ENCODE results near the gene CBFA2T2.
"Not testable (repeated sequence)": the region's sequence is repeated elsewhere in the genome, so short reads cannot be mapped to it uniquely, and the experiment has no call there.

The CBFA2T2 gene

DNA sequence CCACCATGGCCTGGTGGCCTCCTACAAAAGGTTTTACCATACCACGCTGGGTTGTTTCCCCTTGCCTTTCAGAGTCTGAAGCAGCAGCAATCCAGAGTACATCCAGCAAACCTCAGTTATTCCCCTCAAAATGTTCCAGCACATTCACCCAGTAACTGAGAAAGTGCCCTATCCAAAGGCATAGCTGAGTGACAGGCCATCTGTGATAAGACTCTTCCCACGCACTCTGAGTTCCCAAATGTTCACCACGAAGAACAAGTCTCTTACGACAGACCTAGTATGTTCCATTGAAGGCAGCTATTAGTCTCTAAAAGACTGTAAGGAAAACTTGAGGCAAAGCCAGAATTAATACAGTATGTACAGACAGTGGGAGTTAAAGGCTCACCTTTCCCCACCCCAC lies 140.6 kb downstream of the CBFA2T2 start:
- no peak for DNase-seq

DNA sequence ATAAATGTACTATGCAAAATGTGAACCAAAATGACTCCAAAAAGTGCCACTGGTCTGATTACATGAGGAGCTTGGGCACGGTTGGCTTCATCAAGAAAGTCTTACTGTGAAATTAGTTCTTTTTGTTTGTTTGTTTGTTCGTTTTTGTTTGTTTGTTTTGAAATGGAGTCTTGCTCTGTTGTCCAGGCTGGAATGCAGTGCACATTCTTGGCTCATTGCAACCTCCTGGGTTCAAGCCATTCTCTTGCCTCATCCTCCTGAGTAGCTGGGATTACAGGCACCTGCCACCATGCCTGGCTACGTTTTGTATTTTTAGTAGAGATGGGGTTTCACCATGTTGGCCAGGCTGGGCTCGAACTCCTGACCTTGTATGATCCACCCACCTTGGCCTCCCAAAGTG lies 142.0 kb downstream of the CBFA2T2 start:
- not testable (repeated sequence) for DNase-seq

DNA sequence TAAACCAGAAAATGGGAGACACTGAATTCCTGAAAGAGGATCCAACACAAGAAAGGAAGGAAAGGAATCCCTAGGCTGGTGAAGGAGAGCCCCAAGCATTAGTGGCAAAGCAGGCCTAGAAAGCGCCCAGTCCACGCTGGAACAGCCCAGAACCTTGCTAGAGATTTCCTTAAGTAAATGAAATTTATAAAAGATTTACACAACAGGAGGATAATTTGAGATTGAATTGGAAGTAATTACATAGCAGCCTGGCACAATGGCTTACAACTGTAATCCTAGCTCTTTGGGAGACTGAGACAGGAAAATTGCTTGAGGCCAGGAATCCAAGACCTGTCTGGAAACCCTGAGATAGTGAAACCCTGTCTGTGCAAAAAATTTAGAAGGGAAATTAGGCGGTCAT lies 145.4 kb downstream of the CBFA2T2 start:
- DNase-seq: no peak

DNA sequence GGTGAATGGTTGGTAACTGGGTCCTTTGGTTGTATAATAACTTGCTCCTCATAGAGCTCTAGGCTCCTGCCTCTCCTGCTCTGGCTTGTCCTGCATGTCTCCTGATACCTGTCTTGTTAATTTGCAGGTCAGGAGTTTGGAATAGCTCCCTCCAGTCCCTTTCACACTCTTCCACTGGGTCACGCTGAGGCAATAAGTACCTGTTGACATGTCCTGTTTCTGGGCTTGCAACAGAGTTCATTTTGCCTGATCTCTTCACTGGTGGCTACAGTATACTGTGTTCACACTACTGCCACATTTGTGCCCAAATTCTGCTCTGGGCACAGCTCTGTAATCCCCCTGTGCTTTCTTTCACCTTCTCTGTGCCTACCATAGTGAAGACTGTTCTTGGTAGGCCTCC lies 146.9 kb downstream of the CBFA2T2 start:
- no peak for DNase-seq

DNA sequence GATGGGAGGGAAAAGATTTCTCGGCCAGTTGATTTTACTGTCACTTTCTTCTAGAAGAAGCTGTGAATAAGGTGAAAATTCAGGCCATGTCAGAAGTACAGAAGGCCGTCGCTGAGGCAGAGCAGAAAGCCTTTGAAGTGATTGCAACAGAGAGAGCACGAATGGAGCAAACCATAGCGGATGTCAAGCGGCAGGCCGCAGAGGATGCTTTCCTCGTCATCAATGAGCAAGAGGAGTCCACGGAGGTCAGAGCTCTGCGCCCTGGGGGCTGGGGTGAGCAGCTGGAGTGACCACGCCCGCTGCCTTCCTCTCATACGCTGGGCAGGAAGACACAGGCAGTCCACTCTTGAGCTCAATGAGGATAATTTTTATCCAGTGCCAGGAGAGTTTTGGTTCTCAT lies 150.4 kb downstream of the CBFA2T2 start:
- DNase-seq: no peak

DNA sequence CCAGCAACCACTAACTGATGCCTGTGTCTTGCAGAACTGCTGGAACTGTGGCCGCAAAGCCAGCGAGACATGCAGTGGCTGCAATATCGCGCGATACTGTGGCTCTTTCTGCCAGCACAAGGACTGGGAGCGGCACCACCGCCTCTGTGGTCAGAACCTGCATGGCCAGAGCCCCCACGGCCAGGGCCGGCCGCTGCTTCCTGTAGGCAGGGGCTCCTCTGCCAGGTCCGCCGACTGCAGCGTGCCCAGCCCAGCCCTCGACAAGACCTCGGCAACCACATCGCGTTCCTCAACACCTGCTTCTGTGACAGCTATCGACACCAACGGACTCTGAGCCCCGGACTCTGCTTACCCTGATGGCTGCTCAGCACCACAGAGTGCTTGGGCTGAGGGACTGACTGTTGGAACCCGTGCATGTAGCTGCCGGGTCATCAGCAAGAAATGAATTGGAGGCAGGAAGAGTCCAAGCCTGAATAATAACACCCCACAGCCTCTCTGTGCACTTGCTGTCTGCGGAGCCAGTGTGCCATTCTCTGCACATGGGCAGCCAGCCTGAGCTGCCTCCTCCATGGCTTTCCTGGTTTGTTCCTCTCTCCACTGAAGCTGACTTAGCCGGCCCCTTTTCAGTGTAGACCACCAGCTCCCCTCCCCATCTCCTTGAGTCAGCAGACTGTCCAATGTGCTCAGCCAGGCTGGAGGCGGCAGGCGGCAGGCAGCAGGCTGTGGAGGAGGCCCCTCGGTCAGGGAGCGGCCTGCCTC lies 154.6 kb downstream of the CBFA2T2 start:
- DNase-seq: no peak

DNA sequence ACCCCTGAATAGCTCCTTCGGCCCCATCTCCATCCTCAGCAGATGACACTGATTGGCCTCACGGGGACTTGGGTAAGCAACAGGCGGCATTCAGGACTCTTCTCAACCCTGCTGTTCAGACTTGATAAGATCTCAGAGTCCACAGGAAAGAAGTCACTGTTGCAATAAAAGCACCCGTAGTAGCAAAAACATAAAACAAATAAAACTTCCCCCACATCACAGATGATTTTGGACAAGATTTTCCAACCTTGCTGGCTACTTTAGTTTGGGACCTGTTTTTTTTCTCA lies 155.1 kb downstream of the CBFA2T2 start:
- no peak for DNase-seq

DNA sequence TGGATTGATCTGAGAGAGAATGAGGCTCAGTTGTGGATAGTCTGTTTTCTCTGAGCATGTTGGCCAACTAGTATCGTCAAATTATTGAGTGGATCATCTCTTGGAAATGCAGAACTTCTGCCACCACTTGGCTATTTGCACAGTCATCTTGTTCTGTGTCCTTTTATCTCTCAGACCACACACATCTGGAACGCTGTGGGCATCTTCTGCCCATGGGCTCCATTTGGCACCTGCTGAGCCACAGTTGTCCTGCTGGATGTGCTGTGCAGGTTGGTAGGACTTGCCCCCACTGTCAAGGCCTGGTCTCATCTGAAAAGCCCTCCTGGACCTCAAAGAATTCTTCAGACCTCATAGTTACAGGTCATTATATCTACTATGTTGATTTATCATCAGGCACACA lies 155.5 kb downstream of the CBFA2T2 start:
- no peak for DNase-seq

DNA sequence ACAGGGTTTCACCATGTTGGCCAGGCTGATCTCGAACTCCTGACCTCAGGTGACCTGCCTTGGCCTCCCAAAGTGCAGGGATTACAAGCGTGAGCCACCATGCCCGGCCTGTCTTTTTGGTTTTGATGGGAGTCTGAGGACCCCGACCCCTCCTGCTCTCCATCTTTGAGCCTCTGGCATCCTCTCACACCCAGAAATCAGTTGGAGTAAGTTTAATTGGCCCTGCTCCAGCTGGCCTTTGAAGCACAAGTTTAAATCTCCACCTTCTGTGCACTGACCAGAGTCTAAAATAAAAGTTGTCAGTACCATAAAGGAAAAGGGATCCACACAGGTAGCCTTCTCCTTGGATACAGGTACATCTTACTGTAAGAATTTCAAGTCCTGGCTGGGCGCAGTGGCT lies 156.3 kb downstream of the CBFA2T2 start:
- DNase-seq: no peak

DNA sequence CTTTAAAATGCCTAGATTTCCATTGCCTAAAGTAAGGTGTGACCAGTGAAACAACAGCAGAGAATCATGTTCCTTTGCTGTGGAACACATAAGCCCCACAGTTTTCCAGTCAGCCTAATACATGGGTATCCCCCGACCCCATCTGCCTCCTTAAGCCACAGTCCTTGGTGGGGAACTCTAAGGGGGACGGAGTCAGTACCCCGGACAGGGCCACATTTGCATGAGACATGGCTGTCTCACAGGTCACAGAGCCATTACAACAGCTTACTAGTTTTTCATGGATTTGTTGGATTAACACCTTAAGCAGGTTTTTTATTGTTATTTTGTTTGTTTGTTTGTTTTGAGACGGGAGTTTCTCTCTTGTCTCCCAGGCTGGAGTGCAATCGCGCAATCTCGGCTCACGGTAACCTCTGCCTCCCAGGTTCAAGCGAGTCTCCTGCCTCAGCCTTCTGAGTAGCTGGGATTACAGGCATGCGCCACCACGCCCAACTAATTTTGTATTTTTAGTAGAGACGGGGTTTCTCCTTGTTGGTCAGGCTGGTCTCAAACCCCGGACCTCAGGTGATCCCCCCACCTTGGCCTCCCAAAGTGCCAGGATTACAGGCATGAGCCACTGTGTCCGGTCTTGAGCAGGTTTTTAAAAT lies 157.2 kb downstream of the CBFA2T2 start:
- DNase-seq: not testable (repeated sequence)

DNA sequence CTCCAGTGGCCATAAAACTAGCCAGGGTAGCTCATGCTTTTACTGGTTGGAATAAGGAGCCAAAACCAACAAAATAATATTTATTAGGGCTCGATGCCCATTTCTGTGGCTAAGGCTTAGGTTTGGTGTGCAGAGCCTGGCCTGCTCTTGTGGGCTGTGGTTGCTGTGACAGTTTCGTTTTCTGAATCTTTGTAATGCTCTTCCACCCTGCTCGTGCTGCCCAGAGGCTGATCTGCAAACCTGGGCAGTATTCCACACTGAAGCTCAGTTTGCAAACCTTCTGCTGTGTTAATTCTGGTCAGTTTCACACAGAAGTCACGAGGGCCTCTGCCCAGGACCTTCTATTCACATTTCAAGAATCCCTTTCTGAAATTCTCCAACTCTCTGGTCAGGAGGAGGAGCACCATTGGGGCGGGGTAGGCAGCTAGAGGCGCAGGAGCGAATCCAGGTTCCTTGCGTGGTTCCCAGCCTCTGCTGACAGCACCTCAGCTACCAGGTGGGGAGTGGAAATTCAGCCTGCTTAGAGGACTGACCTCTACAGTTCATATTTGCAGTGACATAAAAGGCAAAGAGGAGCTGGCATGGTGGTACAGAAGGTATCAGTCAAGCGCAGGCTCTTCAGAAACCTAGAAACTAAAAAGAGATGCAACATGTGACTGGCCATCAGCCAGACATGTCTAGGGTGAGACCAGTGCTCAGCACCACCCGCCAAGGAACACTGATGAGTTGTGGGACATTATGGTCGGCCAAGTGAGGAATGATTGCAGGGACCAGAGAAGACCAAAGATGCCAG lies 157.9 kb downstream of the CBFA2T2 start:
- DNase-seq: peak; percentile 25

DNA sequence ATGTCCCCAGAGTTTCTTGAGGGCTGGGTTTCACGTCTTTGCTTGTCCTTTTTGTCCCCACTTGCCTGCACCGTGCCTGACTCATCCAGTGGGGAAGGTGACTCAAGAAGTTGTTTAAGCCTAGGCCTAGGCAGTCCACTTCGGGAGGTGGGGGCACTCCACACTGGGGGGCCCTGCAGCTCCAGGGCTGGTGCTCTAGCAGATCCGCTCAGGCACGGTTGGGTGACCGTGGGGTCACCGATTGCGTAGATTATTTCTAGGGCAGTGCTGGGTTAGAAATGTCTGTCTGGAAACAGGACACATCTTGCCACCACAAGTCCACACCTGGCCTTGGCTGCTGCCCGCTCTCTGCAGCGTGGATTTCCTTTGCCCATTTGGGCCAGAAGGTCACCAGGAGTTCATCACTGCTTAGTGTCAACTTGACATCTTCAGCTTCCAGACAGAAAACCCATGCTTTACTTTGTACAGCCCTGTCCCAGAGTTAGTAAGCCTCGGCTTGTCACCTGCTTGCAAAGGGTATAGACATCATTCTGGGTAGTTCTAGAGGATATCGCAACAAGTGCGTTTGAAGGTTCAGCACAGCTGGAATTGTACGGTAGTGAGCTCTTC lies 158.6 kb downstream of the CBFA2T2 start:
- DNase-seq: no peak

DNA sequence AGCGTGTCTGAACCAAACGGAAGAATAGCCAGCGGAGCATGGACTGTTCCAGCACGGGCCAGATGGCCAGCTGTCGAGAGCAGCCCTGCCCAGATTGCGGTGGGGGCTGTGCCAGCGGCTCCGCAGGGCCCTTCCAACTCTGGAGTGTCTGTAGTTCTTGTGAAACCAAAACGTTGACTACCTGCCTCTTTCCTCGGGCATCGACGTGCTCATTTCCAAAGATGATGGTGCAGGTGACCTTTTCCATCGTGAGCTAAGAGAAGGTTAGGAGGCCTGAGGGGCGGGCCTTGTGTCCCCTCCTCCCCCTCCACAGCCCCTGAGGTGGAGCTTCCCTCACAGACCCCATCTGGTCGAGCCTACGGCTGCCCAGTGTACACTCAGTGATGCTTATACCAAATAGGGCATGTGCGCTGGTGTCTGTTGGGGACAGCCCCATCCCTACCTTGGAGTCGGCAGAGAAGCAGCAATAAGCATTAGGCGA lies 159.3 kb downstream of the CBFA2T2 start:
- no peak for DNase-seq

DNA sequence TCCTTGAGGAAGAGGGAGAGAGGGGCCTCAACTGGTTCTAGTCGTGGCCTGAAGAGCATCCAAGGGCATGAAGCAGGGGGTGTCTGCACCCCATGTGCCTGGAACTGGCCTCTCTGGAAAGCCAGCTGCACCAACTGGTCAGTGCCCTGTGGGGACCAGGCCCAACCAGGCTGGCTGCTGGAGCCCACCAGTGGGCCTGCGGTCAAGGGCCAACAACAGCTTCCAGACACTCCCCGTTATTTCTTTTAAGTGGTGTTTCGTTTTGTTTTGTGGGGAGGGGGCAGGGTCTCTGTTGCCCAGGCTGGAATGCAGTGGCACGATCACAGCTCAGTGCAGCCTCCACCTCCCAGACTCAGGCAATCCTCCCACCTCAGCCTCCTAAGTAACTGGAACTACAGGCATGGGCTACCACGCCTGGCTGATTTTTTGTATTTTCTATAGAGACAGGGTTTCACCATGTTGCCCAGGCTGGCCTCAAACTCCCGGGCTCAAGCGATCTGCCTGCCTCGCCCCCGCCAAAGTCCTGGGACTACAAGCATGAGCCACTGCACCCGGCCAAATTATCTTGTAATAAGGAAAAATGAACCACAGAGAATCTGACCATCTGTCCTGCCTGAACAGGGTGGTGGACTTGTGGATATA lies 160.3 kb downstream of the CBFA2T2 start:
- DNase-seq: no peak

DNA sequence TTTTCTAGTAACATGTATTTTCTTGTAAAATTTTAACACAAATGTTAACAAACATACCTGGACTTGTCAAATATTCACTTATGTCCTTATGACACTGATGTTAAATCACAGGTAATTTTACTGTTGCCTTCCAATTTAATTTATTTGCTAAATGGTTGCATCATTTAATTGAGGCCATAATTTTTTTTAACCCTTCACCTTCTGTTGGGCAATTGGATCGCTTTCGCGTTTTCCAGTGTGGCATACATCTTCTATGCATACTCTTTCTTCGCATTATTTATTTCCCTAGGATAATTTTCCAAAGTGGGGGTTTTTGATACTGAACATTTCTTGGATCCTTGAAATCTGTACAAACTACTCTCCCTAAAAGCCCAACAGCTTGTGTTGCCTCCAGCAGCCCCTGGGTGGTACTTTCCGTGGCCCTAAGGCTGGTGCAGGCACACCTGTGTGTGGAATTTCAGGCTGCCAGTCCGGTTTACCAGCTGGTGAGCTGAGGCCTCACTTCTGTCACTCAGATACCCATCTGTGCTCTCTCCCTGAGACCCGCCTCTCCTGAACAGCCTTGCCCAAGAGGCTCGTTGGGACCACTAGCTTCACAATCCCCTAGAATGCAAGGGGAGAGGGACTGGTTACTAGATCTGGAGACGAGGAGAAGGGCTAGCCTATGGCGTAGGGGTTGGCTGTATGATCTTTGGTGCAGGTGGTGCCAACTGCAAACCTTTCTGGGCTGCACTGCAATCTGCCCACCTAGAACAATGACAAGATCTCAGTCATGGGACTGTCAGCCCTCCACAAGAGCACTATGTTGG lies 161.1 kb downstream of the CBFA2T2 start:
- DNase-seq: no peak

DNA sequence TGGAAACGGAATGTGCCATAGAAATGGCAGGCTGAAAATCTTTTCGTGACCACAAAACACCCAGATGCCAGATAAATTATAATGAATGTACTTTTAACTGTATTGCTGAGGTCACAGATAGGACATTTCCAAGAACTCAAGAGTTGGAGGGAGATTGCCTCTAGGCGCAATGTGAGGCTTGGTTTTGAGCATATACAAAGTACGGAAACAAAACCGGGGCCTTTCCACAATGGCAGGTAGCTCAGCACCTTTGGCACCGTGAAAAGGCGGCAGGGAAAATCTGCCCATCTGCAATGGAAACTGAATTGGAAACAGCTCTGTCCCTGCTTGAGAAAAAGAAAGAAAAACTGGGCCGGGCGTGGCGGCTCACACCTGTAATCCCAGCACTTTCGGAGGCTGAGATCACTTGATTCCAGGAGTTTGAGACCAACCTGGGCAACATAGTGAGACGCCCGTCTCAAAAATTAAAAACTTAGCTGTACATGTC lies 161.7 kb downstream of the CBFA2T2 start:
- no peak for DNase-seq

DNA sequence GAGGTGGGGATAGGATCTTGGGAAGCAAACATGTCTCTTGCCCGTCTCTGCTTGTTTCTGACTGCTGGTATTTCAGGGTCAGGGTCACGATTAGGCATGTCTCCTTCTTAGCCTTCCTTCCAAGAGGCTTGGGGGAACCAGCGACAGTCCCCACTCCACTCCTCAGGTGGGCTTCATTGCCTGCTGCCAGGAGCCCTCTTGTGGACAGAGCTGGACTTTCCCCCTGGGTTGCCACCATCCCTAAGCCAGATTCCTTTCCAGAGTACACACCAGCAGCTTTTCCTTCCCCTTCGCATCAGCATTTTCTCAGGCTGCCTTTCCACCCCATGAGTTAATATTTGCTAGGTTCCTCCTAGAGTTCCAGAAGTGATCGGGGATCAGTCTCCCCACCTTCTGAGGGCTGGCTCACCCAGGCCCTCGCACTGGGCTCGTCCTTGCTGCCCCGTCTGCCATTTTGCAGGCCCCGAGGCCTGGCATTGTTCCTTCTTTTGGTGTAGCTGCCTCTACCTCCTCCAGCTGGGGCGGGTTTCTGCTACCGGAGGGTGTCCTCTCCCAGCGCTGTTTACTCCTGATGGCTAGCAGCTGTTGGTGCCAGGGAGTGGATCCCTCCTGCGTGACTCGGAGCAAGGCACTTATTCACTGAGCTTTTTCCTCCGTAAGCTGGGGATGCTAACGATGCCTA lies 163.5 kb downstream of the CBFA2T2 start:
- peak; percentile 29 for DNase-seq

DNA sequence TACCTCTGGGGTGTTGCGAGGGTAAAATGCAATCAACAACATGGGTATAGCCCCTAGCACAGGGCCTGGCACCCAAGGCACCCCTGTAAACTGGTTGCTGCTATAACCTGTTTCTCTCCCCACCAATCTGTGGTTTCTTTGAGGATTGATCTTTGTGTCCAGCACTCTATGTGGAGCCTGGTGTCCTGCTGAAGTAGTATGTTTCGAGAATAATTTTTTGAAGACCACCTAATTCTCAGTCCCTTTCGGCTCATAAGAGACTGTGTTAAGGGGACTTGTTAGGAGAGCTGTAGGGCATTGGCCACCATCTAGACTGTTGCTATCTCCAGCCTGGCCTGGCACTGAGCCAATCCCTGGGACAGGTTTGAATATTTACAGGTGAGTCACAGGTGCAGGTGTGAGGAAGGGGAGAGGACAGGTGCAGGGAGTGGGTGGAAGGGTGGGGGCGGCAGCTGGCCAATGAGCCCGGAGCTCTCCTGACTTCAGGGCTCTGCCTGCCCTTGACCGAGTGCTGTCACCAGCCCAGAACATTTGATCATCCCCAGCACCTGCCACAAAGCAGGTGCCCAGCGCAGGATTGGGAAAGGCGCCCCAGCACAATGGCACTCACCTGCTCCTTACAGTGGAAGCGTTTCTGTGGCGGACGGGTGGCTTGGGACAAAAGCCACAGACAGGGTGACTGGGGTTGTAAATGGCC lies 164.2 kb downstream of the CBFA2T2 start:
- DNase-seq: no peak

DNA sequence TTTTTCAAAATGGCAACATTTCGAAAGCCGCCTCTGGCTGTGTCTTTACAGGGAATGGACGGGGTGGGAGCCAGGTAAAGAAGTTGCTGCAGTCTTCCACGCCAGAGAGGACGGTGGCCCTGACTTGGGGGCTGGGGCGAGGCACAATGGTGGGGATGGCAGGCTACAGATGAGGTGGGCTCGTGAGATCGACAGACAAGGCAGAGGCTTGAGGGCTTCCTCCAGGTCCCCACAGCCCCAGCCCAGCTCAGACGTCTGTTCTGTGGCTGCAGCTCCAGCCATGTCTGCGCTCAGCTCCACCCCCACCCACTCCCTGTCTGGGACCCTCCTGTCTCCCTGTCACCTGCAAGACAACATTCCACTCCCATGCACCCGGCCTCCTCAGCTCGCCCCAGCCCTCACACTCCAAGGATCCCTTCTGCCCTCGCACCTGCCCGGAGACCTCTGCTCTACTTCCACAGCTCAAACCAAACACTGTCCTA lies 164.8 kb downstream of the CBFA2T2 start:
- DNase-seq: no peak

DNA sequence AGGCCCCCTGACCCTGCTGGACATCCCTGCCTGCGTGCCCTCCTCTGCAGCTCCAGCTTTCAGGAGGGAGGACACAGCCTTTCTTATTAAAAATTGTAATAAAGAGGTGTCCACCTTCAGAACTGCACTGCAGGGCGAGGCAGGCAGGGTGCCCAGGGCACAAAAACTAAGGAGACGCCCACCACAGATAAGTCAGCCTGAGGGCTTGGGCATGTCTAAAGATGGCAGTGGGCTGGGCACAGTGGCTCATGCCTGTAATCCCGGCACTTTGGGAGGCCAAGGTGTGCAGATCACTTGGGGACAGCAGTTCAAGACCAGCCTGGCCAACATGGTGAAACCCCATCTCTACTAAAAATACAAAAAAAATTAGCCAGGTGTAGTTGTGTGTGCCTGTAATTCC lies 165.3 kb downstream of the CBFA2T2 start:
- DNase-seq: no peak
